Keratinocyte (primary cell): ENCODE measurements around the gene ZBTB24. TPM values are rescaled to one million over a fixed set of nuclear protein-coding genes. Genes with fewer than 3 reads are reported as not detected.

ENCODE experiments used
- DNase-seq: peaks from one replicate; pipeline ENCODE4 v3.0.0-alpha.2; 2011; ENCODE audit warnings: low read depth, missing footprints, low spot score
- FAIRE-seq: peaks from 2 replicates; lab custom pipeline; 2011; peaks lifted over from hg19 to GRCh38; lab: Jason Lieb, UNC
- H2AFZ ChIP-seq: 2 replicates; pipeline ENCODE4 v1.6.0; 2012; ENCODE audit warnings: low read length, control low read depth, inconsistent platforms; ENCODE audit not compliant: control insufficient read depth
- H3K27ac ChIP-seq: 2 replicates; pipeline ENCODE4 v1.5.1; 2011; ENCODE audit warnings: low read length; ENCODE audit not compliant: control insufficient read depth, insufficient read depth
- H3K27me3 ChIP-seq: 3 replicates; pipeline ENCODE4 v1.6.0; 2011; ENCODE audit warnings: low read length; ENCODE audit not compliant: control insufficient read depth, insufficient read depth; ENCODE audit errors: extremely low read depth
- H3K36me3 ChIP-seq, 2 experiments: 2 replicates in 1 of 2; 3 replicates in 1 of 2; pipeline ENCODE4 v1.5.1; 2011; ENCODE audit warnings: low read length in 2 of 2, mild to moderate bottlenecking in 1 of 2; ENCODE audit not compliant: control insufficient read depth in 2 of 2, insufficient read depth in 2 of 2; ENCODE audit errors: extremely low read depth in 1 of 2
- H3K4me1 ChIP-seq: 3 replicates; pipeline ENCODE4 v1.5.1; 2011; ENCODE audit warnings: low read length; ENCODE audit not compliant: control insufficient read depth, insufficient read depth; ENCODE audit errors: extremely low read depth
- H3K4me2 ChIP-seq: 3 replicates; pipeline ENCODE4 v1.6.0; 2011; ENCODE audit warnings: low read depth, low read length; ENCODE audit not compliant: control insufficient read depth, insufficient read depth; ENCODE audit errors: extremely low read depth
- H3K4me3 ChIP-seq, 3 experiments: fragments of 200-600 bp in 1 of 3; sonication (generic) in 1 of 3; 2 replicates in 2 of 3; 3 replicates in 1 of 3; pipeline ENCODE4 v1.5.1; 2011 to 2016; ENCODE audit warnings: low read length in 3 of 3, mild to moderate bottlenecking in 3 of 3, control low read depth in 2 of 3, inconsistent platforms in 1 of 3, low read depth in 1 of 3, mixed read lengths in 1 of 3, mixed run types in 1 of 3, moderate library complexity in 1 of 3; ENCODE audit not compliant: control insufficient read depth in 2 of 3, insufficient read depth in 2 of 3; ENCODE audit errors: extremely low read depth in 1 of 3
- H3K79me2 ChIP-seq: 2 replicates; pipeline ENCODE4 v1.6.0; 2012; ENCODE audit warnings: low read length; ENCODE audit not compliant: control insufficient read depth, insufficient read depth
- H3K9ac ChIP-seq: 3 replicates; pipeline ENCODE4 v1.6.0; 2011; ENCODE audit warnings: low read length; ENCODE audit not compliant: control insufficient read depth, insufficient read depth; ENCODE audit errors: extremely low read depth
- H3K9me1 ChIP-seq: 3 replicates; pipeline ENCODE4 v1.6.0; 2011; ENCODE audit warnings: low read length; ENCODE audit not compliant: control insufficient read depth, insufficient read depth; ENCODE audit errors: extremely low read depth
- H3K9me3 ChIP-seq: 2 replicates; pipeline ENCODE4 v1.5.1; 2012; ENCODE audit warnings: low read depth, low read length; ENCODE audit not compliant: control insufficient read depth
- H4K20me1 ChIP-seq: 3 replicates; pipeline ENCODE4 v1.6.0; 2011; ENCODE audit warnings: low read length; ENCODE audit not compliant: control insufficient read depth, insufficient read depth; ENCODE audit errors: extremely low read depth
- EZH2 ChIP-seq: IDR thresholded peaks from one replicate; pipeline ENCODE4 v1.6.1; 2012; ENCODE audit warnings: inconsistent platforms, mild to moderate bottlenecking, low read length, moderate library complexity
- dilution Hi-C: fragments of 300-500 bp; cut with MboI; formaldehyde crosslinking; loops from one replicate; pipeline ENCODE4 v1.7.0; 2020; ENCODE audit warnings: low sequenced_read_pairs; ENCODE audit not compliant: extremely low pct_ligation_motif_present
- polyA plus RNA-seq, 5 experiments: library from polyadenylated mRNA; depleted of rRNA in 3 of 5; stranded (reverse) in 3 of 5; stranded (forward) in 1 of 5; unstranded in 1 of 5; fragments of >200 nt; gene quantifications; 1 replicate in 1 of 5; 2 replicates in 3 of 5; 3 replicates in 1 of 5; pipeline versions ENCODE4 v1.2.1 to v1.2.3, GENCODE V29; 2011 to 2012; ENCODE audit warnings: missing spikeins in 2 of 5, low read depth in 1 of 5, low replicate concordance in 1 of 5
- TF ChIP-seq, protein P1 (sequence below), 3 experiments: IDR thresholded peaks in 1 of 3; conservative IDR thresholded peaks in 1 of 3; optimal IDR thresholded peaks in 1 of 3; 2 replicates in 2 of 3; 3 replicates in 1 of 3; pipeline versions ENCODE3 to v1.5.1; 2011; ENCODE audit warnings: low read length in 3 of 3, mild to moderate bottlenecking in 3 of 3, moderate library complexity in 2 of 3, control low read depth in 1 of 3, inconsistent platforms in 1 of 3; ENCODE audit not compliant: insufficient read depth in 2 of 3; ENCODE audit errors: extremely low read depth in 1 of 3

Gene ZBTB24
- polyA plus RNA-seq, 1 donor (not counting 4 experiments of a cell fraction or from before 2014, with no cell fraction given) = 4.6 TPM

DNA sequence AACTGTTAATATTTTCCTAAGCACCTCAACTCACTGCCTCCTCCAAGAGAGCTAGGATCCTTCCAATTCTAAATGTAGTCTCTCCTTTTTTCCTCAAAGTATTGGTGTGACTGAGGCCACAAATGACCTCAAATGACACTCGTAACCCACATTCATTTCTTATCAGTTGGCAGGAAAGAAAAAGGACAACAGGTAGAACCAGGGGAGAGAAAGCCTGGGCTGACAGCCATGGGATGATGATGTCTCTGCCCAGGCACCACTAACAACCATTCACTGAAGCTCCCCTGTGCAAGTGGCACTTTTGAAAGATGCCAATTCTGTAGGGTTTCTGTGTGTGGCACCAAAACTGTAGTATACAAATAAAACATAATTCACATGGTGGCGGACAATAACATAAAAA, 7.4 kb downstream of the ZBTB24 start:
- no peak for DNase-seq
- H4K20me1 ChIP-seq = peaks cover 3% of the 10 kb centered on the region
- dilution Hi-C loops = no loop called here
- no peaks in the 10 kb centered on the region for H3K9me3 ChIP-seq
- no peak for FAIRE-seq
- H3K27ac ChIP-seq = no peak overlapping the region
- no peak overlapping the region for H3K9ac ChIP-seq
- H3K4me3 ChIP-seq = no peak overlapping the region
- TF ChIP-seq EZH2 = no peak
- TF ChIP-seq, protein P1, sequence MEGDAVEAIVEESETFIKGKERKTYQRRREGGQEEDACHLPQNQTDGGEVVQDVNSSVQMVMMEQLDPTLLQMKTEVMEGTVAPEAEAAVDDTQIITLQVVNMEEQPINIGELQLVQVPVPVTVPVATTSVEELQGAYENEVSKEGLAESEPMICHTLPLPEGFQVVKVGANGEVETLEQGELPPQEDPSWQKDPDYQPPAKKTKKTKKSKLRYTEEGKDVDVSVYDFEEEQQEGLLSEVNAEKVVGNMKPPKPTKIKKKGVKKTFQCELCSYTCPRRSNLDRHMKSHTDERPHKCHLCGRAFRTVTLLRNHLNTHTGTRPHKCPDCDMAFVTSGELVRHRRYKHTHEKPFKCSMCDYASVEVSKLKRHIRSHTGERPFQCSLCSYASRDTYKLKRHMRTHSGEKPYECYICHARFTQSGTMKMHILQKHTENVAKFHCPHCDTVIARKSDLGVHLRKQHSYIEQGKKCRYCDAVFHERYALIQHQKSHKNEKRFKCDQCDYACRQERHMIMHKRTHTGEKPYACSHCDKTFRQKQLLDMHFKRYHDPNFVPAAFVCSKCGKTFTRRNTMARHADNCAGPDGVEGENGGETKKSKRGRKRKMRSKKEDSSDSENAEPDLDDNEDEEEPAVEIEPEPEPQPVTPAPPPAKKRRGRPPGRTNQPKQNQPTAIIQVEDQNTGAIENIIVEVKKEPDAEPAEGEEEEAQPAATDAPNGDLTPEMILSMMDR (optimal IDR thresholded peaks at IDR 0.05 in 1 of 3, IDR thresholded peaks at IDR 0.05 in 1 of 3, conservative IDR thresholded peaks at IDR 0.05 in 1 of 3; ENCODE audit: extremely low read depth in 1 of 3, insufficient read depth in 2 of 3, low read length in 3 of 3) = no peak
- no peak overlapping the region for H3K4me2 ChIP-seq
- peaks cover 32 to 38% of the 10 kb centered on the region in 2 experiments for H3K36me3 ChIP-seq
- no peaks in the 10 kb centered on the region for H3K27me3 ChIP-seq
- H3K4me1 ChIP-seq = peaks cover 15% of the 10 kb centered on the region
- H2AFZ ChIP-seq = no peak overlapping the region
- peaks cover 38% of the 10 kb centered on the region for H3K79me2 ChIP-seq
- H3K9me1 ChIP-seq = peaks cover 3% of the 10 kb centered on the region

DNA sequence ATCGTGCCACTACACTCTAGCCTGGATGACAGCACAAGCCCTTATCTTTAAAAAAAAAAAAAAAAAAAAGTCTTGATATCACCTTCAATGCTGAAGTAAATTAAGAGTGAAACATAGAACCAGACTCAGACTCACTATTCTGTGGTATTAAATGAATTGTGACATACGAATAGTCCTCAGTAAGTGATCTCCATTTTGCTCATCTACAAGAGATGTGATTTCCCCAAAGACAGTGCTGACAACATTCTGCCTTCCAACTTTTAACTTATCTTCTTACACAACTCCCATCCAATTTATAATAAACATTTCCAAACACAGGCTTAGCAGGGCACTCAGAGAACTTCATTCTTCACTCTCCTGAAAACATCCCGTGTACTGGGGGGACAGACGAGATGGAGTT, 8.0 kb downstream of the ZBTB24 start:
- Histone ChIP-seq H3K36me3 (peaks cover 34 to 39% of the 10 kb centered on the region in 2 experiments), H3K4me1 (peaks cover 11% of the 10 kb centered on the region), H3K4me2 (no peak overlapping the region), H2AFZ (no peak overlapping the region), H3K4me3 (no peak overlapping the region), H3K27me3 (no peaks in the 10 kb centered on the region), H4K20me1 (peaks cover 3% of the 10 kb centered on the region), H3K79me2 (peaks cover 31% of the 10 kb centered on the region), H3K9me3 (no peaks in the 10 kb centered on the region), H3K9me1 (peaks cover 3% of the 10 kb centered on the region), H3K27ac (no peak overlapping the region), H3K9ac (no peak overlapping the region)
- FAIRE-seq (no peak), DNase-seq (no peak)
- dilution Hi-C loops = no loop called here
- no peak for TF ChIP-seq EZH2
- TF ChIP-seq, protein P1 (optimal IDR thresholded peaks at IDR 0.05 in 1 of 3, IDR thresholded peaks at IDR 0.05 in 1 of 3, conservative IDR thresholded peaks at IDR 0.05 in 1 of 3; ENCODE audit: extremely low read depth in 1 of 3, insufficient read depth in 2 of 3, low read length in 3 of 3) = no peak
